HepG2 (cell line): ENCODE data around the gene EFEMP2. TPM values are rescaled to one million over a fixed set of nuclear protein-coding genes. Genes with fewer than 3 reads are reported as not detected.
A peak's percentile ranks its signal among the peaks of the same experiment; 100 is the strongest.

Experiments used
- ADNP ChIP-seq: sonication (generic); formaldehyde crosslinking; IDR thresholded peaks from 2 replicates; pipeline ENCODE4 v1.4.0; 2020; ENCODE audit warnings: missing genetic modification reagents
- CENPX ChIP-seq: sonication (generic); formaldehyde crosslinking; IDR thresholded peaks from 2 replicates; pipeline ENCODE4 v1.9.0; 2021; ENCODE audit warnings: mild to moderate bottlenecking, missing genetic modification reagents, moderate library complexity
- GATAD1 ChIP-seq: IDR thresholded peaks from 2 replicates; pipeline ENCODE4 v1.6.1; 2016; ENCODE audit warnings: missing genetic modification reagents, missing compliant biosample characterization
- MED1 ChIP-seq: sonication (generic); formaldehyde crosslinking; IDR thresholded peaks from 2 replicates; pipeline ENCODE4 v1.4.0; 2020; ENCODE audit warnings: missing genetic modification reagents
- MEIS2 ChIP-seq: sonication (generic); formaldehyde crosslinking; IDR thresholded peaks from 2 replicates; pipeline ENCODE4 v1.9.0; 2021; ENCODE audit warnings: mild to moderate bottlenecking, missing genetic modification reagents
- NONO ChIP-seq, 2 experiments: fragments of 450-650 bp in 1 of 2; sonication (generic) in 1 of 2; formaldehyde crosslinking in 1 of 2; IDR thresholded peaks in 1 of 2; conservative IDR thresholded peaks in 1 of 2; 2 replicates each; pipeline versions ENCODE4 v1.6.1 to v1.8.0; 2017 to 2022; ENCODE audit warnings: mild to moderate bottlenecking in 1 of 2, missing genetic modification reagents in 1 of 2, moderate library complexity in 1 of 2
- PHF8 ChIP-seq: sonication (generic); formaldehyde crosslinking; IDR thresholded peaks from 2 replicates; pipeline ENCODE4 v1.5.0; 2020; ENCODE audit warnings: missing genetic modification reagents
- SMAD3 ChIP-seq: sonication (generic); formaldehyde crosslinking; IDR thresholded peaks from 2 replicates; pipeline ENCODE4 v1.4.0; 2020; ENCODE audit warnings: missing genetic modification reagents
- ZNF10 ChIP-seq: sonication (generic); formaldehyde crosslinking; IDR thresholded peaks from 2 replicates; pipeline ENCODE4 v1.4.0; 2020; ENCODE audit warnings: mild to moderate bottlenecking, low read depth, missing genetic modification reagents, borderline replicate concordance
- ZNF12 ChIP-seq: sonication (generic); formaldehyde crosslinking; IDR thresholded peaks from 2 replicates; pipeline ENCODE4 v1.5.0; 2020; ENCODE audit warnings: missing genetic modification reagents
- ZNF121 ChIP-seq: sonication (generic); formaldehyde crosslinking; IDR thresholded peaks from 2 replicates; pipeline ENCODE4 v1.5.0; 2020; ENCODE audit warnings: mild to moderate bottlenecking, missing genetic modification reagents
- ZNF274 ChIP-seq: sonication (generic); formaldehyde crosslinking; IDR thresholded peaks from 2 replicates; pipeline ENCODE4 v1.5.1; 2020; ENCODE audit warnings: mild to moderate bottlenecking, missing genetic modification reagents
- ZNF614 ChIP-seq: IDR thresholded peaks from 2 replicates; pipeline ENCODE4 v1.6.1; 2018; ENCODE audit warnings: missing biosample characterization, missing genetic modification reagents, inconsistent platforms, borderline replicate concordance
- ZNF724P ChIP-seq: sonication (generic); formaldehyde crosslinking; IDR thresholded peaks from 2 replicates; pipeline ENCODE4 v1.8.0; 2022; ENCODE audit warnings: missing genetic modification reagents, borderline replicate concordance
- polyA plus RNA-seq, 8 experiments: library from polyadenylated mRNA; depleted of rRNA in 3 of 8; stranded (reverse) in 7 of 8; unstranded in 1 of 8; fragments of >200 nt; fragmentation: Illumina TruSeq in 4 of 8; extraction: Trizol in 4 of 8; gene quantifications; 2 replicates each; pipeline versions ENCODE4 v1.2.1 to v1.2.3, GENCODE V29; 2011 to 2016; ENCODE audit warnings: low read depth in 4 of 8, missing spikeins in 1 of 8, mixed read lengths in 1 of 8; ENCODE audit not compliant: insufficient read depth in 1 of 8
- total RNA-seq, 5 experiments: library from RNA; depleted of rRNA; stranded (reverse); fragments of >200 nt; fragmentation: Illumina TruSeq; extraction: Trizol; gene quantifications; 2 replicates each; pipeline ENCODE4 v1.2.3, GENCODE V29; 2016; ENCODE audit warnings: low read depth in 1 of 5
- TF ChIP-seq, protein P1 (sequence below): sonication (generic); formaldehyde crosslinking; IDR thresholded peaks from 2 replicates; pipeline ENCODE4 v1.5.0; 2020; ENCODE audit warnings: mild to moderate bottlenecking, missing genetic modification reagents, borderline replicate concordance
- TF ChIP-seq, protein P2 (sequence below): sonication (generic); formaldehyde crosslinking; IDR thresholded peaks from 2 replicates; pipeline ENCODE4 v1.4.0; 2020; ENCODE audit warnings: missing genetic modification reagents
- TF ChIP-seq, protein P3 (sequence below): fragments of 450-650 bp; IDR thresholded peaks from 2 replicates; pipeline ENCODE4 v1.6.1; 2016
- TF ChIP-seq, protein P4 (sequence below): sonication (generic); formaldehyde crosslinking; conservative IDR thresholded peaks from 2 replicates; pipeline ENCODE4 v1.4.0; 2020; ENCODE audit warnings: missing genetic modification reagents

The EFEMP2 gene
- total and polyA plus RNA-seq, 2 of the 13 experiments (the other 11 are each of a cell fraction or from before 2014, with no cell fraction given), result 7.4 to 29.7 TPM

DNA sequence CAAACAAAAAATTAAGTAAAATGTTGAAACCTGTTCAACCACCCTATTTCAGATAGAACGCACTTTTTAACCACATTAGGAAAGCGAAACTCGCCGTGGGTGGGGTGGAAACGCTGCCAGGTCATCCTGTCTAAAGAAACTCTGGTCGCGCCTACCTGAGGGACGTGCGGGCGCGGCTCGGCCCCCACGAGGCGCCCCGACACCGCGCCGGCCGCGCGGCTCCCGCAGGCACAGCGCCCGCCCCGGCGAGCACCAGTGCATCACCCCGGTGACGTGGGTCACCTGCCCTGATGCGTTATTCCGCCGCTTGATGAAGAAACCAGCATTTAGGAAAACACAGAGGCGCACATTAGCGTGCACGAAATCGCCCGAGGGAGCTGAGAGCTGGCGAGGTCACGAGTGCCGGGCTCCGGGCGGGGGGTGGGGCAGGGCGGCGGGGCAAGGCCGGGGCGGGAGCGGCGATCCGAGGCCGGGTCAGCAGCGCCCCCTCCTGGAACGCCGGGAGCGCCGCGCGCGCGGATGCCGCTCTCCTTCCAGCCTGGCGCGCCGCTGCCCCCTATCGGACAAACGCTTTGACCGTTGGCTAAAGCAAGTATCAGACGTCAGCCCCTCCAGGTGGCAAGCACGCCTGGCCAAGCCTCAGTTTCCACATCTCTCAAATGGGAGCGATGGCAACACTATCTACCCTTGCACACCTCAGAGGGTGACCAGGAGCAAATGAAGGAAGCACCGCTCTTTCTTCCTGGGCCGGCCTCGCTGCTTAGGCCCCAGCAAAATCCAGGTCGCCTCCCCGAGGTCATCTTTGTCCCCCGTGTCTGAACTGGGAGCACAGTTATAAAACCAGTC, 54.5 kb downstream of the EFEMP2 start (continued):
- TF ChIP-seq, protein P1, sequence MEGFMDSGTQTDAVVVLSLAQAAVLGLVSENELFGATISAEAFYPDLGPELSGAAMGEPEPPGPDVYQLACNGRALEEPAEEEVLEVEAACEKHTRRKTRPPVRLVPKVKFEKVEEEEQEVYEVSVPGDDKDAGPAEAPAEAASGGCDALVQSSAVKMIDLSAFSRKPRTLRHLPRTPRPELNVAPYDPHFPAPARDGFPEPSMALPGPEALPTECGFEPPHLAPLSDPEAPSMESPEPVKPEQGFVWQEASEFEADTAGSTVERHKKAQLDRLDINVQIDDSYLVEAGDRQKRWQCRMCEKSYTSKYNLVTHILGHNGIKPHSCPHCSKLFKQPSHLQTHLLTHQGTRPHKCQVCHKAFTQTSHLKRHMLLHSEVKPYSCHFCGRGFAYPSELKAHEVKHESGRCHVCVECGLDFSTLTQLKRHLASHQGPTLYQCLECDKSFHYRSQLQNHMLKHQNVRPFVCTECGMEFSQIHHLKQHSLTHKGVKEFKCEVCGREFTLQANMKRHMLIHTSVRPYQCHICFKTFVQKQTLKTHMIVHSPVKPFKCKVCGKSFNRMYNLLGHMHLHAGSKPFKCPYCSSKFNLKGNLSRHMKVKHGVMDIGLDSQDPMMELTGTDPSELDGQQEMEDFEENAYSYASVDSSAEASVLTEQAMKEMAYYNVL (CRISPR knock-in tag), result peak; percentile 42; the same call in 1 of the 2 replicates
- TF ChIP-seq ZNF724P (CRISPR knock-in tag) (no peak), CENPX (CRISPR knock-in tag) (no peak), SMAD3 (CRISPR knock-in tag) (peak; percentile 71; the same call in 1 of the 2 replicates), ZNF10 (no peak), ZNF121 (CRISPR knock-in tag) (no peak), ZNF274 (peak; percentile 54; the same call in 1 of the 2 replicates), MEIS2 (CRISPR knock-in tag) (peak; percentile 22; the same call in 1 of the 2 replicates), ZNF12 (0 out of 2 replicates have a peak, but pooled peaks have one; percentile 69), GATAD1 (CRISPR knock-in tag) (peak; percentile 55), ADNP (CRISPR knock-in tag) (peak; percentile 96), NONO (IDR thresholded peaks at IDR 0.05) (no peak), NONO (CRISPR knock-in tag; conservative IDR thresholded peaks at IDR 0.05) (peak; percentile 49; the same call in 1 of the 2 replicates), MED1 (peak; percentile 30; the same call in 1 of the 2 replicates), ZNF614 (CRISPR knock-in tag) (no peak), PHF8 (CRISPR knock-in tag) (peak; percentile 62)
- TF ChIP-seq, protein P2, sequence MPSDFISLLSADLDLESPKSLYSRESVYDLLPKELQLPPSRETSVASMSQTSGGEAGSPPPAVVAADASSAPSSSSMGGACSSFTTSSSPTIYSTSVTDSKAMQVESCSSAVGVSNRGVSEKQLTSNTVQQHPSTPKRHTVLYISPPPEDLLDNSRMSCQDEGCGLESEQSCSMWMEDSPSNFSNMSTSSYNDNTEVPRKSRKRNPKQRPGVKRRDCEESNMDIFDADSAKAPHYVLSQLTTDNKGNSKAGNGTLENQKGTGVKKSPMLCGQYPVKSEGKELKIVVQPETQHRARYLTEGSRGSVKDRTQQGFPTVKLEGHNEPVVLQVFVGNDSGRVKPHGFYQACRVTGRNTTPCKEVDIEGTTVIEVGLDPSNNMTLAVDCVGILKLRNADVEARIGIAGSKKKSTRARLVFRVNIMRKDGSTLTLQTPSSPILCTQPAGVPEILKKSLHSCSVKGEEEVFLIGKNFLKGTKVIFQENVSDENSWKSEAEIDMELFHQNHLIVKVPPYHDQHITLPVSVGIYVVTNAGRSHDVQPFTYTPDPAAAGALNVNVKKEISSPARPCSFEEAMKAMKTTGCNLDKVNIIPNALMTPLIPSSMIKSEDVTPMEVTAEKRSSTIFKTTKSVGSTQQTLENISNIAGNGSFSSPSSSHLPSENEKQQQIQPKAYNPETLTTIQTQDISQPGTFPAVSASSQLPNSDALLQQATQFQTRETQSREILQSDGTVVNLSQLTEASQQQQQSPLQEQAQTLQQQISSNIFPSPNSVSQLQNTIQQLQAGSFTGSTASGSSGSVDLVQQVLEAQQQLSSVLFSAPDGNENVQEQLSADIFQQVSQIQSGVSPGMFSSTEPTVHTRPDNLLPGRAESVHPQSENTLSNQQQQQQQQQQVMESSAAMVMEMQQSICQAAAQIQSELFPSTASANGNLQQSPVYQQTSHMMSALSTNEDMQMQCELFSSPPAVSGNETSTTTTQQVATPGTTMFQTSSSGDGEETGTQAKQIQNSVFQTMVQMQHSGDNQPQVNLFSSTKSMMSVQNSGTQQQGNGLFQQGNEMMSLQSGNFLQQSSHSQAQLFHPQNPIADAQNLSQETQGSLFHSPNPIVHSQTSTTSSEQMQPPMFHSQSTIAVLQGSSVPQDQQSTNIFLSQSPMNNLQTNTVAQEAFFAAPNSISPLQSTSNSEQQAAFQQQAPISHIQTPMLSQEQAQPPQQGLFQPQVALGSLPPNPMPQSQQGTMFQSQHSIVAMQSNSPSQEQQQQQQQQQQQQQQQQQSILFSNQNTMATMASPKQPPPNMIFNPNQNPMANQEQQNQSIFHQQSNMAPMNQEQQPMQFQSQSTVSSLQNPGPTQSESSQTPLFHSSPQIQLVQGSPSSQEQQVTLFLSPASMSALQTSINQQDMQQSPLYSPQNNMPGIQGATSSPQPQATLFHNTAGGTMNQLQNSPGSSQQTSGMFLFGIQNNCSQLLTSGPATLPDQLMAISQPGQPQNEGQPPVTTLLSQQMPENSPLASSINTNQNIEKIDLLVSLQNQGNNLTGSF (CRISPR knock-in tag), result 0 out of 2 replicates have a peak, but pooled peaks have one; percentile 11
- TF ChIP-seq, protein P3, sequence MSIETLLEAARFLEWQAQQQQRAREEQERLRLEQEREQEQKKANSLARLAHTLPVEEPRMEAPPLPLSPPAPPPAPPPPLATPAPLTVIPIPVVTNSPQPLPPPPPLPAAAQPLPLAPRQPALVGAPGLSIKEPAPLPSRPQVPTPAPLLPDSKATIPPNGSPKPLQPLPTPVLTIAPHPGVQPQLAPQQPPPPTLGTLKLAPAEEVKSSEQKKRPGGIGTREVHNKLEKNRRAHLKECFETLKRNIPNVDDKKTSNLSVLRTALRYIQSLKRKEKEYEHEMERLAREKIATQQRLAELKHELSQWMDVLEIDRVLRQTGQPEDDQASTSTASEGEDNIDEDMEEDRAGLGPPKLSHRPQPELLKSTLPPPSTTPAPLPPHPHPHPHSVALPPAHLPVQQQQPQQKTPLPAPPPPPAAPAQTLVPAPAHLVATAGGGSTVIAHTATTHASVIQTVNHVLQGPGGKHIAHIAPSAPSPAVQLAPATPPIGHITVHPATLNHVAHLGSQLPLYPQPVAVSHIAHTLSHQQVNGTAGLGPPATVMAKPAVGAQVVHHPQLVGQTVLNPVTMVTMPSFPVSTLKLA, result no peak
- TF ChIP-seq, protein P4, sequence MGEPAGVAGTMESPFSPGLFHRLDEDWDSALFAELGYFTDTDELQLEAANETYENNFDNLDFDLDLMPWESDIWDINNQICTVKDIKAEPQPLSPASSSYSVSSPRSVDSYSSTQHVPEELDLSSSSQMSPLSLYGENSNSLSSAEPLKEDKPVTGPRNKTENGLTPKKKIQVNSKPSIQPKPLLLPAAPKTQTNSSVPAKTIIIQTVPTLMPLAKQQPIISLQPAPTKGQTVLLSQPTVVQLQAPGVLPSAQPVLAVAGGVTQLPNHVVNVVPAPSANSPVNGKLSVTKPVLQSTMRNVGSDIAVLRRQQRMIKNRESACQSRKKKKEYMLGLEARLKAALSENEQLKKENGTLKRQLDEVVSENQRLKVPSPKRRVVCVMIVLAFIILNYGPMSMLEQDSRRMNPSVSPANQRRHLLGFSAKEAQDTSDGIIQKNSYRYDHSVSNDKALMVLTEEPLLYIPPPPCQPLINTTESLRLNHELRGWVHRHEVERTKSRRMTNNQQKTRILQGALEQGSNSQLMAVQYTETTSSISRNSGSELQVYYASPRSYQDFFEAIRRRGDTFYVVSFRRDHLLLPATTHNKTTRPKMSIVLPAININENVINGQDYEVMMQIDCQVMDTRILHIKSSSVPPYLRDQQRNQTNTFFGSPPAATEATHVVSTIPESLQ (CRISPR knock-in tag), result no peak
